Esophagus muscularis mucosa (tissue), 3 donors: ENCODE measurements around the gene S100A7A.

ENCODE experiments used
- CTCF ChIP-seq, 3 experiments: fragments of 200-600 bp in 2 of 3; fragments of 450-650 bp in 1 of 3; sonication (generic) in 2 of 3; IDR thresholded peaks; one replicate each; pipeline ENCODE4 v1.5.1; 2017 to 2019; ENCODE audit warnings: antibody characterized with exemption in 3 of 3, mild to moderate bottlenecking in 2 of 3, moderate library complexity in 1 of 3
- POLR2A ChIP-seq: fragments of 450-650 bp; IDR thresholded peaks from one replicate; pipeline ENCODE4 v1.6.1; 2017; ENCODE audit warnings: antibody characterized with exemption, moderate library complexity, mild to moderate bottlenecking, low read depth
- POLR2AphosphoS5 ChIP-seq, 2 donors: sonication (generic); formaldehyde crosslinking; IDR thresholded peaks; one replicate each; pipeline ENCODE4 v1.6.1; 2017; ENCODE audit warnings: antibody characterized with exemption in 2 of 2

- TF ChIP-seq POLR2A (no peak), CTCF (IDR thresholded peaks at IDR 0.05) (no peak), POLR2AphosphoS5 (IDR thresholded peaks at IDR 0.05) (no peak)
These were observed 16.8 kb upstream of the S100A7A start for GRCh38 chr1:153399401-153400055.
